HepG2 (cell line): ENCODE measurements around the gene GRAMD1B. TPM values are rescaled to one million over a fixed set of nuclear protein-coding genes. Genes with fewer than 3 reads are reported as not detected.

Source experiments
- ATAC-seq: fragments of 200-7000 bp; cut with Tn5 transposase; 3 replicates; pipeline ENCODE4 v1.9.1; 2020; ENCODE audit warnings: mild to moderate bottlenecking, moderate library complexity
- BruUV-seq: library from RNA; stranded (reverse); fragments of 400-500 nt; replicated peaks from 2 replicates; lab custom pipeline; 2021; lab: Mats Ljungman, UMichigan
- CTCF ChIA-PET: fragments of 300-600 bp; formaldehyde crosslinking; extraction: SDS; loops from one replicate; lab custom pipeline; 2021; ENCODE audit warnings: low total read pairs, inconsistent platforms, low intra/inter-chr PET ratio; lab: Yijun Ruan, JAX
- POLR2A ChIA-PET: fragments of 350-600 bp; sonication (Branson Sonifier 250); formaldehyde crosslinking; loops from one replicate; lab custom pipeline; 2020; ENCODE audit warnings: antibody characterized with exemption, inconsistent platforms; lab: Yijun Ruan, JAX
- DNase-seq: peaks from one replicate; pipeline ENCODE4 v3.0.0-alpha.2; 2015; ENCODE audit warnings: low spot score
- FAIRE-seq: peaks from 3 replicates; lab custom pipeline; 2011; peaks lifted over from hg19 to GRCh38; lab: Jason Lieb, UNC
- H2AFZ ChIP-seq: one replicate; pipeline ENCODE4 v1.6.1; 2011; ENCODE audit warnings: low read length, inconsistent platforms
- H3K27ac ChIP-seq: fragments of 300-600 bp; 3 replicates; pipeline ENCODE4 v1.8.0; 2011; ENCODE audit warnings: mixed run types, mild to moderate bottlenecking, mixed read lengths, low read length, inconsistent platforms; ENCODE audit not compliant: insufficient read depth; ENCODE audit errors: extremely low read length
- H3K27me3 ChIP-seq, 2 experiments: fragments of 200-600 bp in 1 of 2; 2 replicates in 1 of 2; 3 replicates in 1 of 2; pipeline versions ENCODE4 v1.6.0 to v1.8.0; 2011; ENCODE audit warnings: low read length in 2 of 2, mild to moderate bottlenecking in 2 of 2, moderate library complexity in 2 of 2, inconsistent platforms in 1 of 2; ENCODE audit not compliant: insufficient read depth in 2 of 2, control insufficient read depth in 1 of 2
- H3K36me3 ChIP-seq, 2 experiments: fragments of 200-600 bp in 1 of 2; replicated peaks in 1 of 2; 2 replicates in 1 of 2; 3 replicates in 1 of 2; pipeline versions ENCODE4 v1.5.1 to v1.8.0; 2011; ENCODE audit warnings: low read length in 2 of 2, inconsistent platforms in 1 of 2; ENCODE audit not compliant: insufficient read depth in 2 of 2, control insufficient read depth in 1 of 2
- H3K4me1 ChIP-seq: 2 replicates; pipeline ENCODE4 v1.5.1; 2012; ENCODE audit warnings: low read length, inconsistent platforms; ENCODE audit not compliant: insufficient read depth
- H3K4me2 ChIP-seq: 2 replicates; pipeline ENCODE4 v1.6.0; 2011; ENCODE audit warnings: low read depth, low read length, inconsistent platforms
- H3K4me3 ChIP-seq, 3 experiments: fragments of 200-600 bp in 1 of 3; sonication (generic), shearing (Covaris generic) in 1 of 3; replicated peaks in 1 of 3; 2 replicates each; pipeline ENCODE4 v1.5.1; 2011 to 2016; ENCODE audit warnings: low read length in 3 of 3, inconsistent platforms in 2 of 3, low read depth in 2 of 3, mild to moderate bottlenecking in 2 of 3, control low read depth in 1 of 3, mixed read lengths in 1 of 3; ENCODE audit not compliant: insufficient read depth in 1 of 3
- H3K79me2 ChIP-seq: one replicate; pipeline ENCODE4 v1.6.1; 2011; ENCODE audit warnings: low read length, inconsistent platforms; ENCODE audit not compliant: insufficient read depth
- H3K9ac ChIP-seq: 2 replicates; pipeline ENCODE4 v1.6.0; 2011; ENCODE audit warnings: mild to moderate bottlenecking, low read depth, low read length, inconsistent platforms; ENCODE audit not compliant: insufficient read depth
- H3K9me3 ChIP-seq: 2 replicates; pipeline ENCODE4 v1.5.1; 2012; ENCODE audit warnings: mild to moderate bottlenecking, low read length
- H4K20me1 ChIP-seq: 2 replicates; pipeline ENCODE4 v1.6.0; 2011; ENCODE audit warnings: inconsistent platforms, mild to moderate bottlenecking, low read length, moderate library complexity; ENCODE audit not compliant: insufficient read depth
- ATF7-NPFF ChIP-seq: sonication (generic); formaldehyde crosslinking; IDR thresholded peaks from 2 replicates; pipeline ENCODE4 v1.8.1; 2023; ENCODE audit warnings: mild to moderate bottlenecking, low read depth, missing genetic modification reagents, moderate library complexity
- DNMT3B ChIP-seq: conservative IDR thresholded peaks from 2 replicates; pipeline ENCODE4 v1.6.1; 2016; ENCODE audit warnings: missing biosample characterization, control low read depth
- HDAC1 ChIP-seq: sonication (generic); formaldehyde crosslinking; IDR thresholded peaks from 2 replicates; pipeline ENCODE4 v1.5.1; 2020; ENCODE audit warnings: mild to moderate bottlenecking, missing genetic modification reagents
- HMG20A ChIP-seq: IDR thresholded peaks from 2 replicates; pipeline ENCODE4 v1.6.1; 2016; ENCODE audit warnings: borderline replicate concordance
- RFX5 ChIP-seq: IDR thresholded peaks from 2 replicates; pipeline ENCODE4 v1.6.1; 2011; ENCODE audit warnings: low read depth, low read length, improper control_type of control experiment
- WIZ ChIP-seq: sonication (generic); formaldehyde crosslinking; IDR thresholded peaks from 2 replicates; pipeline ENCODE4 v1.5.1; 2020; ENCODE audit warnings: mild to moderate bottlenecking, missing genetic modification reagents
- XRCC5 ChIP-seq: fragments of 200-400 bp; formaldehyde crosslinking; optimal IDR thresholded peaks from 2 replicates; pipeline ENCODE3; 2017; ENCODE audit warnings: mild to moderate bottlenecking, low read length
- ZNF317 ChIP-seq: sonication (generic); formaldehyde crosslinking; IDR thresholded peaks from 2 replicates; pipeline ENCODE4 v1.5.0; 2020; ENCODE audit warnings: mild to moderate bottlenecking, missing genetic modification reagents
- ZNF737 ChIP-seq: sonication (generic); formaldehyde crosslinking; IDR thresholded peaks from 2 replicates; pipeline ENCODE4 v1.5.0; 2020; ENCODE audit warnings: missing genetic modification reagents, mild to moderate bottlenecking, borderline replicate concordance
- ZNF766 ChIP-seq: sonication (generic); formaldehyde crosslinking; IDR thresholded peaks from 2 replicates; pipeline ENCODE4 v1.5.0; 2020; ENCODE audit warnings: missing genetic modification reagents, borderline replicate concordance
- WGBS: methylation state at CpG from one replicate; pipeline ENCODE4 v1.1.6; 2017; ENCODE audit warnings: low lambda C conversion rate; 5-methylcytosine and 5-hydroxymethylcytosine counted together
- in situ Hi-C: cut with HindIII; loops from 2 replicates; pipeline ENCODE4 v1.10.0; 2017; ENCODE audit warnings: low pct_unique_long_range_greater_than_20kb; ENCODE audit not compliant: extremely low pct_ligation_motif_present
- intact Hi-C: fragments of 100-400 bp; cut with micrococcal nuclease; formaldehyde crosslinking; loops from one replicate; pipeline ENCODE4 v1.10.0; 2022; ENCODE audit not compliant: unreplicated experiment
- polyA plus RNA-seq, 8 experiments: library from polyadenylated mRNA; depleted of rRNA in 3 of 8; stranded (reverse) in 7 of 8; unstranded in 1 of 8; fragments of >200 nt; fragmentation: Illumina TruSeq in 4 of 8; extraction: Trizol in 4 of 8; gene quantifications; 2 replicates each; pipeline versions ENCODE4 v1.2.1 to v1.2.3, GENCODE V29; 2011 to 2016; ENCODE audit warnings: low read depth in 4 of 8, missing spikeins in 1 of 8, mixed read lengths in 1 of 8; ENCODE audit not compliant: insufficient read depth in 1 of 8
- total RNA-seq, 5 experiments: library from RNA; depleted of rRNA; stranded (reverse); fragments of >200 nt; fragmentation: Illumina TruSeq; extraction: Trizol; gene quantifications; 2 replicates each; pipeline ENCODE4 v1.2.3, GENCODE V29; 2016; ENCODE audit warnings: low read depth in 1 of 5
- TF ChIP-seq, protein P1 (sequence below): sonication (generic); formaldehyde crosslinking; IDR thresholded peaks from 2 replicates; pipeline ENCODE4 v1.4.0; 2020; ENCODE audit warnings: mild to moderate bottlenecking, missing genetic modification reagents
- TF ChIP-seq, protein P2 (sequence below): sonication (generic); formaldehyde crosslinking; IDR thresholded peaks from 2 replicates; pipeline ENCODE4 v1.5.0; 2020; ENCODE audit warnings: mild to moderate bottlenecking, missing genetic modification reagents
- TF ChIP-seq, protein P3 (sequence below): sonication (generic); formaldehyde crosslinking; IDR thresholded peaks from 2 replicates; pipeline ENCODE4 v1.5.0; 2020; ENCODE audit warnings: missing genetic modification reagents, mild to moderate bottlenecking, borderline replicate concordance
- TF ChIP-seq, protein P4 (sequence below): sonication (generic); formaldehyde crosslinking; IDR thresholded peaks from 2 replicates; pipeline ENCODE4 v1.4.0; 2020; ENCODE audit warnings: low read depth, mild to moderate bottlenecking, missing genetic modification reagents

GRAMD1B gene
- total and polyA plus RNA-seq, 2 of the 13 experiments (the other 11 are each of a cell fraction or from before 2014, with no cell fraction given): 0.12 TPM; not detected in 1

DNA sequence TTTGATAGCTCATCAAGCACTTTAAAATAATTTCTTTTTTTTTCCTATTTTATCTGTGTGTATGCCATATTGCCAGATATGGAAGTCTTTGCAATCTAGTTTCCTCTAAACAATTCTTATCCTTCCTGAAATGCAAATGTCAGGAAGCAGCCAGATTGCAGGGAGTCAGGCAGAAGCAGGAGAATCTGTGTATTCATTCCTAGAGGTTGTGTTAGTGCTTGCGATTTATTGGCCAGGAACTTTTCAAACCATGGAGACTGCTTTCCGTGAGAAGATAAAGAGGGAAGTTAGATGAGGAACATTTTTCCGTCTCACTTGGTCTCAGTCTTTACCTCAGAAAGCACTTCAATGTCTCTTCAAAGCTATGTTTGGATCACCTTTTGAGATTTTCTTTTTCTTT, 91.9 kb downstream of the GRAMD1B start:
- in situ Hi-C loops: no loop called here
- no peak for ATAC-seq
- no TSS peak for BruUV-seq
- H3K4me3 ChIP-seq: no peak overlapping the region
- no peak overlapping the region for H2AFZ ChIP-seq
- FAIRE-seq: no peak
- H3K79me2 ChIP-seq: no peaks in the 10 kb centered on the region
- H3K27ac ChIP-seq: no peak overlapping the region
- 34% methylated on average over 3 of the region's 3 CpGs for WGBS
- no peaks in the 10 kb centered on the region for H3K4me1 ChIP-seq
- ChIA-PET CTCF (no interaction called here), POLR2A (no interaction called here)
- no peak overlapping the region for H3K4me2 ChIP-seq
- no peaks in the 10 kb centered on the region for H3K36me3 ChIP-seq
- intact Hi-C loops: no loop called here
- TF ChIP-seq XRCC5 (no peak), HDAC1 (no peak), RFX5 (no peak), ZNF737 (CRISPR knock-in tag) (no peak), DNMT3B (no peak), ZNF317 (no peak), ATF7-NPFF (CRISPR knock-in tag) (no peak), HMG20A (no peak), ZNF766 (CRISPR knock-in tag) (no peak), WIZ (CRISPR knock-in tag) (no peak)
- TF ChIP-seq, protein P1, sequence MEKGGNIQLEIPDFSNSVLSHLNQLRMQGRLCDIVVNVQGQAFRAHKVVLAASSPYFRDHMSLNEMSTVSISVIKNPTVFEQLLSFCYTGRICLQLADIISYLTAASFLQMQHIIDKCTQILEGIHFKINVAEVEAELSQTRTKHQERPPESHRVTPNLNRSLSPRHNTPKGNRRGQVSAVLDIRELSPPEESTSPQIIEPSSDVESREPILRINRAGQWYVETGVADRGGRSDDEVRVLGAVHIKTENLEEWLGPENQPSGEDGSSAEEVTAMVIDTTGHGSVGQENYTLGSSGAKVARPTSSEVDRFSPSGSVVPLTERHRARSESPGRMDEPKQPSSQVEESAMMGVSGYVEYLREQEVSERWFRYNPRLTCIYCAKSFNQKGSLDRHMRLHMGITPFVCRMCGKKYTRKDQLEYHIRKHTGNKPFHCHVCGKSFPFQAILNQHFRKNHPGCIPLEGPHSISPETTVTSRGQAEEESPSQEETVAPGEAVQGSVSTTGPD (CRISPR knock-in tag): no peak
- TF ChIP-seq, protein P2, sequence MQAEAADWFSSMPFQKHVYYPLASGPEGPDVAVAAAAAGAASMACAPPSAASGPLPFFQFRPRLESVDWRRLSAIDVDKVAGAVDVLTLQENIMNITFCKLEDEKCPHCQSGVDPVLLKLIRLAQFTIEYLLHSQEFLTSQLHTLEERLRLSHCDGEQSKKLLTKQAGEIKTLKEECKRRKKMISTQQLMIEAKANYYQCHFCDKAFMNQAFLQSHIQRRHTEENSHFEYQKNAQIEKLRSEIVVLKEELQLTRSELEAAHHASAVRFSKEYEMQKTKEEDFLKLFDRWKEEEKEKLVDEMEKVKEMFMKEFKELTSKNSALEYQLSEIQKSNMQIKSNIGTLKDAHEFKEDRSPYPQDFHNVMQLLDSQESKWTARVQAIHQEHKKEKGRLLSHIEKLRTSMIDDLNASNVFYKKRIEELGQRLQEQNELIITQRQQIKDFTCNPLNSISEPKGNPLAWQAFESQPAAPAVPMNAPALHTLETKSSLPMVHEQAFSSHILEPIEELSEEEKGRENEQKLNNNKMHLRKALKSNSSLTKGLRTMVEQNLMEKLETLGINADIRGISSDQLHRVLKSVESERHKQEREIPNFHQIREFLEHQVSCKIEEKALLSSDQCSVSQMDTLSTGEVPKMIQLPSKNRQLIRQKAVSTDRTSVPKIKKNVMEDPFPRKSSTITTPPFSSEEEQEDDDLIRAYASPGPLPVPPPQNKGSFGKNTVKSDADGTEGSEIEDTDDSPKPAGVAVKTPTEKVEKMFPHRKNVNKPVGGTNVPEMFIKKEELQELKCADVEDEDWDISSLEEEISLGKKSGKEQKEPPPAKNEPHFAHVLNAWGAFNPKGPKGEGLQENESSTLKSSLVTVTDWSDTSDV (CRISPR knock-in tag): no peak
- TF ChIP-seq, protein P3, sequence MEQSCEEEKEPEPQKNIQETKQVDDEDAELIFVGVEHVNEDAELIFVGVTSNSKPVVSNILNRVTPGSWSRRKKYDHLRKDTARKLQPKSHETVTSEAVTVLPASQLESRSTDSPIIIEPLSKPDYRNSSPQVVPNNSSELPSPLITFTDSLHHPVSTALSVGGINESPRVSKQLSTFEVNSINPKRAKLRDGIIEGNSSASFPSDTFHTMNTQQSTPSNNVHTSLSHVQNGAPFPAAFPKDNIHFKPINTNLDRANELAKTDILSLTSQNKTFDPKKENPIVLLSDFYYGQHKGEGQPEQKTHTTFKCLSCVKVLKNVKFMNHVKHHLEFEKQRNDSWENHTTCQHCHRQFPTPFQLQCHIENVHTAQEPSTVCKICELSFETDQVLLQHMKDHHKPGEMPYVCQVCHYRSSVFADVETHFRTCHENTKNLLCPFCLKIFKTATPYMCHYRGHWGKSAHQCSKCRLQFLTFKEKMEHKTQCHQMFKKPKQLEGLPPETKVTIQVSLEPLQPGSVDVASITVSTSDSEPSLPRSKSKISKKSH (CRISPR knock-in tag): no peak
- TF ChIP-seq, protein P4, sequence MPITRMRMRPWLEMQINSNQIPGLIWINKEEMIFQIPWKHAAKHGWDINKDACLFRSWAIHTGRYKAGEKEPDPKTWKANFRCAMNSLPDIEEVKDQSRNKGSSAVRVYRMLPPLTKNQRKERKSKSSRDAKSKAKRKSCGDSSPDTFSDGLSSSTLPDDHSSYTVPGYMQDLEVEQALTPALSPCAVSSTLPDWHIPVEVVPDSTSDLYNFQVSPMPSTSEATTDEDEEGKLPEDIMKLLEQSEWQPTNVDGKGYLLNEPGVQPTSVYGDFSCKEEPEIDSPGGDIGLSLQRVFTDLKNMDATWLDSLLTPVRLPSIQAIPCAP (CRISPR knock-in tag): no peak
- no peak for DNase-seq
- no peaks in the 10 kb centered on the region for H4K20me1 ChIP-seq
- H3K27me3 ChIP-seq: peaks cover 5 to 43% of the 10 kb centered on the region in 2 experiments; a peak in 4 of 5 replicates
- H3K9ac ChIP-seq: no peak overlapping the region
- no peaks in the 10 kb centered on the region for H3K9me3 ChIP-seq
